Panc1 (cell line): Measurements from ENCODE around the gene OLFML1. TPM values are rescaled to one million over a fixed set of nuclear protein-coding genes. Genes with fewer than 3 reads are reported as not detected.

ENCODE experiments used
- ATAC-seq: fragments of 200-7000 bp; cut with Tn5 transposase; 2 replicates; pipeline ENCODE4 v1.9.1; 2020; ENCODE audit warnings: mild to moderate bottlenecking, moderate library complexity
- BruUV-seq: library from RNA; stranded (reverse); fragments of 400-500 nt; replicated peaks from 2 replicates; lab custom pipeline; 2021; lab: Mats Ljungman, UMichigan
- CTCF ChIA-PET: fragments of 300-600 bp; sonication (Branson Sonifier 250); formaldehyde crosslinking; loops from one replicate; lab custom pipeline; 2022; ENCODE audit warnings: antibody characterized with exemption; lab: Charles Lee
- POLR2A ChIA-PET: fragments of 300-600 bp; sonication (Branson Sonifier 250); formaldehyde crosslinking; loops from one replicate; lab custom pipeline; 2022; ENCODE audit warnings: antibody characterized with exemption; lab: Charles Lee
- DNase-seq: peaks from one replicate; pipeline ENCODE4 v3.0.0-alpha.2; 2010; ENCODE audit warnings: low read depth, low spot score
- H3K27ac ChIP-seq: 2 replicates; pipeline ENCODE4 v1.5.1; 2011; ENCODE audit warnings: mild to moderate bottlenecking, low read length, inconsistent platforms
- H3K27me3 ChIP-seq: fragments of 200-500 bp; sonication (Bioruptor generic); 2 replicates; pipeline ENCODE4 v1.6.0; 2014; ENCODE audit warnings: low read length, inconsistent platforms; ENCODE audit not compliant: control insufficient read depth, insufficient read depth
- H3K36me3 ChIP-seq: fragments of 200-500 bp; sonication (Bioruptor generic); 2 replicates; pipeline ENCODE4 v1.5.1; 2014; ENCODE audit warnings: inconsistent platforms, mild to moderate bottlenecking, low read length, moderate library complexity; ENCODE audit not compliant: control insufficient read depth, insufficient read depth
- H3K4me1 ChIP-seq: 2 replicates; pipeline ENCODE4 v1.5.1; 2011; ENCODE audit warnings: inconsistent platforms, mild to moderate bottlenecking, low read length, moderate library complexity; ENCODE audit not compliant: control insufficient read depth, insufficient read depth
- H3K4me3 ChIP-seq, 2 experiments: 2 replicates each; pipeline ENCODE4 v1.5.1; 2011 to 2012; ENCODE audit warnings: low read depth in 2 of 2, low read length in 2 of 2, mild to moderate bottlenecking in 2 of 2, inconsistent platforms in 1 of 2, moderate library complexity in 1 of 2
- H3K9me3 ChIP-seq: fragments of 200-500 bp; sonication (Bioruptor generic); 2 replicates; pipeline ENCODE4 v1.5.1; 2014; ENCODE audit warnings: low read depth, mild to moderate bottlenecking, inconsistent platforms, low read length, moderate library complexity; ENCODE audit not compliant: control insufficient read depth, insufficient read depth
- POLR2AphosphoS5 ChIP-seq: IDR thresholded peaks from 2 replicates; pipeline ENCODE4 v1.6.1; 2012; ENCODE audit warnings: mild to moderate bottlenecking, low read depth, low read length, moderate library complexity
- REST ChIP-seq, 2 experiments: IDR thresholded peaks; 2 replicates each; pipeline ENCODE4 v1.6.1; 2011 to 2012; ENCODE audit warnings: low read depth in 2 of 2, control low read depth in 1 of 2, low read length in 1 of 2, mild to moderate bottlenecking in 1 of 2, moderate library complexity in 1 of 2; ENCODE audit not compliant: insufficient read depth in 1 of 2
- SIN3A ChIP-seq: IDR thresholded peaks from 2 replicates; pipeline ENCODE4 v1.6.1; 2012; ENCODE audit warnings: low read depth, mild to moderate bottlenecking, low read length, moderate library complexity, borderline replicate concordance; ENCODE audit not compliant: insufficient read depth
- TCF7L2 ChIP-seq: IDR thresholded peaks from 2 replicates; pipeline ENCODE4 v1.6.1; 2011; ENCODE audit warnings: mild to moderate bottlenecking, low read depth, low read length, inconsistent platforms
- in situ Hi-C: cut with HindIII; loops from 2 replicates; pipeline ENCODE4 v1.10.0; 2016; ENCODE audit warnings: low sequenced_read_pairs, low pct_unique_long_range_greater_than_20kb
- intact Hi-C: fragments of 100-400 bp; cut with micrococcal nuclease; formaldehyde crosslinking; loops from one replicate; pipeline ENCODE4 v1.10.0; 2022; ENCODE audit not compliant: unreplicated experiment
- total RNA-seq: library from RNA; stranded (reverse); gene quantifications from one replicate; pipeline ENCODE4 v1.2.1, GENCODE V29; 2021; ENCODE audit not compliant: unreplicated experiment
- TF ChIP-seq, protein P1 (sequence below): fragments of 450-650 bp; IDR thresholded peaks from 2 replicates; pipeline ENCODE4 v1.5.1; 2017; ENCODE audit warnings: mild to moderate bottlenecking

The OLFML1 gene
- total RNA-seq, 1 experiment from 2014 or later = not detected

- in situ Hi-C loops (no loop called here), intact Hi-C loops (no loop called here)
- Histone ChIP-seq H3K9me3 (no peaks in the 10 kb centered on the region), H3K4me3 (no peak overlapping the region), H3K4me1 (no peaks in the 10 kb centered on the region), H3K27ac (no peak overlapping the region), H3K27me3 (no peaks in the 10 kb centered on the region), H3K36me3 (no peaks in the 10 kb centered on the region)
- no peak for ATAC-seq
- TF ChIP-seq SIN3A (no peak), POLR2AphosphoS5 (no peak), REST (IDR thresholded peaks at IDR 0.05; ENCODE audit: insufficient read depth in 1 of 2, low read depth in 2 of 2, low read length in 1 of 2) (no peak), TCF7L2 (no peak)
- TF ChIP-seq, protein P1, sequence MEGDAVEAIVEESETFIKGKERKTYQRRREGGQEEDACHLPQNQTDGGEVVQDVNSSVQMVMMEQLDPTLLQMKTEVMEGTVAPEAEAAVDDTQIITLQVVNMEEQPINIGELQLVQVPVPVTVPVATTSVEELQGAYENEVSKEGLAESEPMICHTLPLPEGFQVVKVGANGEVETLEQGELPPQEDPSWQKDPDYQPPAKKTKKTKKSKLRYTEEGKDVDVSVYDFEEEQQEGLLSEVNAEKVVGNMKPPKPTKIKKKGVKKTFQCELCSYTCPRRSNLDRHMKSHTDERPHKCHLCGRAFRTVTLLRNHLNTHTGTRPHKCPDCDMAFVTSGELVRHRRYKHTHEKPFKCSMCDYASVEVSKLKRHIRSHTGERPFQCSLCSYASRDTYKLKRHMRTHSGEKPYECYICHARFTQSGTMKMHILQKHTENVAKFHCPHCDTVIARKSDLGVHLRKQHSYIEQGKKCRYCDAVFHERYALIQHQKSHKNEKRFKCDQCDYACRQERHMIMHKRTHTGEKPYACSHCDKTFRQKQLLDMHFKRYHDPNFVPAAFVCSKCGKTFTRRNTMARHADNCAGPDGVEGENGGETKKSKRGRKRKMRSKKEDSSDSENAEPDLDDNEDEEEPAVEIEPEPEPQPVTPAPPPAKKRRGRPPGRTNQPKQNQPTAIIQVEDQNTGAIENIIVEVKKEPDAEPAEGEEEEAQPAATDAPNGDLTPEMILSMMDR = no peak
- POLR2A ChIA-PET = no interaction called here
- CTCF ChIA-PET = interaction anchor here (0.6 kb wide), 2 partner anchors 49 to 173 kb away, joined by 7 to 11 read pairs; no protein-coding TSS in a partner anchor
- no TSS peak for BruUV-seq
- no peak for DNase-seq
These were observed 36.8 kb downstream of the OLFML1 start for GRCh38 chr11:7522121-7522520.

- in situ Hi-C loops = no loop called here
- Histone ChIP-seq H3K27me3 (no peaks in the 10 kb centered on the region), H3K36me3 (no peaks in the 10 kb centered on the region), H3K9me3 (no peaks in the 10 kb centered on the region), H3K4me1 (no peaks in the 10 kb centered on the region), H3K27ac (no peak overlapping the region), H3K4me3 (no peak overlapping the region)
- intact Hi-C loops = no loop called here
- DNase-seq (no peak), ATAC-seq (no peak)
- ChIA-PET CTCF (interaction anchor here (0.6 kb wide), 1 partner anchor 172 kb away, joined by 11 read pairs; no protein-coding TSS in a partner anchor), POLR2A (no interaction called here)
- TF ChIP-seq POLR2AphosphoS5 = no peak
- no peak for TF ChIP-seq TCF7L2
- no peak for TF ChIP-seq SIN3A
- BruUV-seq = no TSS peak
These were observed 37.2 kb downstream of the OLFML1 start for GRCh38 chr11:7522546-7522945.

DNA sequence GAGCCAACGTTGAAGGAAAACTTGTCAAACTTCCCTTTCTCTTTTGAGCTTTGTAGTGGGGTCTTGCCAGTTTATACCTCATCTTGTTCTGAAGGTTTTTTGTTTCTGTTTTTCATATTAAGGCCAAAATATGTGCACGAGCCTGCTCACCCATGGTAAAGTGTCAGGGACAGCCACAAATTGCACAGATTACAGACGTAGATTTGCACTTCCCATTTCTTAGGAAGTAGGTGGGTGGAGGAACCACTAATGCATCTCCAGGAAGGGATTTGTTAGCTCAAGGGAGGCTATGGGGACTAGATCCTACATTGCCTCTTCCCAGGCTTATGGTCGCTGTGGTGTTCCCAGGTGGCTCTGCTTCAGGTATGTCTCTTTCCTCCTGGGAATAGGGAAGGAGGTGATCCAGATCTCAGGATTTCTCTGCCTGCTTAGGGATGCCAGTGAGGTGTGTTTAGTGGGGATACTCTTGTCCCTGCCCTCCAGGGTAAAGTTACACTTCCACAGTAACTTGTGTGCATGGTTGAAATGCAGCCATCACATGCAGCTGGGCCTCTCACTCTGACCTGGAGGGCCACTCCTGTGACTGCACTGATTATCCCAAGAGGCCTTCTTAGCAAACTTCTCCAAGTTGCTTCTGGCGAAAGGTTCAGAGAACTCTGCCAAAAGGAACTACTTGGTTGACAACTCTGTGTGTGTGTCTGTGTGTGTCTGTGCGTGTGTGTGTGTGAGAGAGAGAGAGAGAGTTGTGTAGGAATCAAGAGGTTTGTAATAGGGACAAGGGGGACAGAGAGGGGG, 38.3 kb downstream of the OLFML1 start:
- ChIA-PET CTCF (interaction anchor here (0.5 kb wide), 1 partner anchor 171 kb away, joined by 6 read pairs; no protein-coding TSS in a partner anchor), POLR2A (no interaction called here)
- H3K27ac ChIP-seq = no peak overlapping the region
- H3K36me3 ChIP-seq = no peaks in the 10 kb centered on the region
- no peaks in the 10 kb centered on the region for H3K4me1 ChIP-seq
- intact Hi-C loops (no loop called here), in situ Hi-C loops (no loop called here)
- ATAC-seq (no peak), DNase-seq (no peak)
- H3K27me3 ChIP-seq = no peaks in the 10 kb centered on the region
- TF ChIP-seq TCF7L2 (no peak), REST (IDR thresholded peaks at IDR 0.05; ENCODE audit: insufficient read depth in 1 of 2, low read depth in 2 of 2, low read length in 1 of 2) (no peak), POLR2AphosphoS5 (no peak), SIN3A (no peak)
- TF ChIP-seq, protein P1 = no peak
- H3K4me3 ChIP-seq = no peak overlapping the region
- BruUV-seq = no TSS peak
- no peaks in the 10 kb centered on the region for H3K9me3 ChIP-seq
